GM18873 (cell line): ENCODE measurements around the gene NBAS.
A peak's percentile ranks its signal among the peaks of the same experiment; 100 is the strongest.
"Not testable (repeated sequence)": the region's sequence is repeated elsewhere in the genome, so short reads cannot be mapped to it uniquely, and the experiment has no call there.

Experiments
- ATAC-seq: cut with Tn5 transposase; IDR thresholded peaks from one replicate; pipeline ENCODE4 v1.9.1; 2021; ENCODE audit warnings: mild to moderate bottlenecking, moderate library complexity, moderate number of reproducible peaks; ENCODE audit not compliant: unreplicated experiment, low FRiP score

Gene NBAS

DNA sequence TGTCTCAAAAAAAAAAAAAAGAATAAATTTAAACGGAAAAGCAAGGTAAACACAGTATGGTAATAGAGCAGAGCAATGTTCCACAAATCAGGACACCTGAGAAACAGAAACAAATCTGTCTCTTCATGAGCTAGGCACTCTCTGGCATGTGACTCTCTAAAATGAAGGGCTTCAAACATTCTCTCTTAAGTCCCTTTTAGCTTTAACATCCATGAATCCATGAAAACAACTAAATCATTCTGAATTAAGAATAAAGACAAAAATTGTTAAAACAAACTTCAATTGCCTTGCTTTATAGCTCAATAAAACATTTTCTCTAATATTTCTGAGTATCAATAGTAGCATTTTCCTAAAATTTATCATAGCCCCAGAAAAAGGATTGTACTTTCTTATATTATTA, 132.1 kb downstream of the NBAS start:
- no peak for ATAC-seq

DNA sequence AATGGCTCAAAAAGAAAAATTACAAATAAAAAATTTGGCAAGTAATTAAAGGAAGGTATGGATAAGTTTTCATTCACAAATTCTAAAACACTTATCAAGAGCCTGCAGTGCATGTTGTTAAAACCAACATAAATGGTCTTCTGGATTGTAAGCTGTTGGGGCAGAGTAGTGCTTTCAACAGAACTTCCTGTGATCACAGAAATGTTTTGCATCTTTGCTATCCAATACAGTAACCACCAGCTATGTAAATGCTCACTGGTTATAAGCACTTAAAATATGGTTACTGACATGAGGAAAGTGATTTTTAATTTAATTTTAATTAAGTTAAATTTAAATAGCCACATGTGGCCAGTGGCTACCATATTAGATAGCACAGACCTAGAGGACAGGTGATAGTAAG, 133.1 kb downstream of the NBAS start:
- no peak for ATAC-seq

GRCh38 chr2:15426606-15427005, 134.5 kb downstream of the NBAS start:
- ATAC-seq, result no peak

DNA sequence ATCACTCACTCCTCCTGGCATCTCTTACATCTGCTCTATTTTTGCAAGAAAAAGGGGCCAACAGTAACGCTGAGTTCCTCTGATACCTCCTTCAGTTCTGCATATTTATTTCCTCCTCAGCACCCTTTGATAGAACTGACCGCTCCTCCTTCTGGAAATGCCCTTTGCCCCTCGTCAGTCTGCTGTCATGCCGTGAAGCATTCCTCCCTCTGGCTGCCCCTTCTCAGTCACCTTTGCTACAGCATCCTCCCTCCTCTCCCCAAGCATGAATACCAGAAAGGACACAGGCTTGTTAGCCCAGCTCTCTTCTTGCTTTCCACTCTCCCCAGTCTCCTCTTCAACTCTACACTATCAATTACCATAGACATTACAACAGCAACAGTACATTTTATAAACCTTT, 135.4 kb downstream of the NBAS start:
- no peak for ATAC-seq

DNA sequence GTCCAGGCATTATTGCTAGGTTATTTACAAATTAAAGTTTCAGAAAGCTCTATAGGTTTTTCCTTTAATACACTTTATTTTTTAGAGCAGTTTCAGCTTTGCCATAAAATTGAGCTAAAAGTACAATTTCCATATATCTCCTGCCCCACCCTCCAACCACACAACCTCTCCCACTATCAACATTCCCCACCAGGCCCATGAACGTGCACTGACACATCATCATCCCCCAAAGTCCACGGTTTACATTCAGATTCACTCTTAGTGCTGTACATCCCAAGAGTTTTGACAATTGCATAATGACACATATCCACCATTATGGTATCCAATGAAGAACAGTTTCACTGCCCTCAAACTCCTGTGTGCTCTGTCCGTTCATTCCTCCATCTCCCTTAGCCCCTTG, 139.4 kb downstream of the NBAS start:
- ATAC-seq, result no peak

DNA sequence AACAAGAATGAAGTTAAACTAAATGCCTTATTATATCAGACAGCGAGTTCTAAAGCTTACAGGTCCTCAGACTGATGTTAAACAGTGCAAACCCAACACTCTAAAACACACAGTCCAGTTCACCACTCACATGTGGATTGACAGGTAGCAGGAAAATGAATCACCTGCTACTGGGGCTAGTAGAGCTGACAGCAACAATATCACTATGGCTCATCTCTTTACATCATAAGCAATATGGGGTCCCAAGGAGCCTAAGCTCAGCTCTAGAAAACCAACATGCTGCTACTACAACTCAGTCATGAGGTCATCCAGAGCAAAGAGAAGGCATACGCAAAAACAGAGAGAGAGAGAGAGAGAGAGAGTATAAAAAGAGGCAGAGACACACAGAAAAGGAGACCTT, 145.4 kb downstream of the NBAS start:
- no peak for ATAC-seq

DNA sequence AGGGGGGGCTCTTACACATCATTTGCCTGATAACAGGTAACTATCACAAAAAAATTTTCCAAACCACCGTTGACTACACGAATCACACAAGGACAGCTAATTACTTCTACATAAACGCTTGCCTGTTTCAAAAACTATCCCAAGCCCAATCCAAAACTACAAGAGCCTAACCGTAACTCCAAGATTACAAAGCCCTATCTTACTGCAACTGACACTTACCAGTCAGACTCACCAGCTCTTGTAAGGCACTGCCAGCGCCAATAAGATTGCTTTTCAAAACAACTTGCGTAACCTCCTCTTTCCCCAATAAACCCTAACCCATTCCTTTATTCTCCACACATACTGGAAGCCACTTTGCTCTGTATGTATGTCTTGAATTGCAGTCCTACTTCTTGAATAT, 148.4 kb downstream of the NBAS start:
- no peak for ATAC-seq

DNA sequence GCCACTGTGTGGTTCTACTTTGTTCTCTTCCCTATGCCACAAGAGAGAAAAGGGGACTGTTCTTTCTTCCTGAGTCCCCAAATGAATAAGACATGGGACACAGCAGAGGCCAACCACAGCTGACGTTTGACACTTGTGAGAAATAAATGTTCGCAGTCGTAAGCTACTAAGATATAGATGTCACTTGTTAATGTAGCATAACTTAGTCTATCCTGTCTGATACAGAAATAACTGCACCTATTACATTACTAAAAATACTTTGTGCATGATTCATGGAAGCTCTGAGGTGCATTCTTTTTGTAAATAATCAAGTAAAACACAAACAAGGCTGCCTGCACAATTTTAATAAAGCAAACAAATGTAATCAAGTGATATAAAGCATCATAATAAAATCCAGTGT, 148.8 kb downstream of the NBAS start:
- ATAC-seq, result no peak

- ATAC-seq, result no peak
Observed at GRCh38 chr2:15410884-15411283, 150.2 kb downstream of the NBAS start.

DNA sequence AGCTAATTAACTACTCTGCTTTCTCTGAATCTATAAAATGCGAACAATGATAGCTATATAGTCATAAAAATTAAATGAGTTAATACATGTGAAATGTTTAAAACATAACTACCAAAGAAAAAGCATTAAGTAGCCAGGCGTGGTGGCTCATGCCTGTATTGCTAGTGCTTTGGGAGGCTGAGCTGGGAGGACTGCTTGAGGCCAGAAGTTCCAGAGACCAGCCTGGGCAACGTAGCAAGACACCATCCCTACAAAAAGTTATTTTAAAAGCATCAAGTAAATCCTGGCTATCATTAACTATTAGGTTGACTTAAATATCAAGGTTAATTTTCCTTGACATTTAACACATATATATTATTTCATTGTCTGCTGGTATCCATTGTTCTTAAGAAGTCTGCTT, 152.4 kb downstream of the NBAS start:
- ATAC-seq, result no peak

GRCh38 chr2:15407666-15408065, 153.5 kb downstream of the NBAS start:
- ATAC-seq, result no peak

DNA sequence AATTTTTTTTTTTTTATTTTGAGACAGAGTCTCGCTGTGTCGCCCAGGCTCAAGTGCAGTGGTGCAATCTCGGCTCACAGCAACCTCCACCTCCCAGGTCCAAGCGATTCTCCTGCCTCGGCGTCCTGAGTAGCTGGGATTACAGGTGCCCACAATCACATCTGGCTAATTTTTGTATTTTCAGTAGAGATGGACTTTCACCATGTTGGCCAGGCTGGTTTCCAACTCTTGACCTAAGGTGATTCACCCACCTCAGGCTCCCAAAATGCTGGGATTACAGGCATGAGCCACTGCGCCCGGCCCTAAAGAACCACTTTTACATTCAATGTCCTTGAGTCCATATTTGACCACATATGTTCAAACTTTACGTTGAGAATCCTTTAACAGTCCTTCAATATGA, 156.6 kb downstream of the NBAS start:
- not testable (repeated sequence) for ATAC-seq

DNA sequence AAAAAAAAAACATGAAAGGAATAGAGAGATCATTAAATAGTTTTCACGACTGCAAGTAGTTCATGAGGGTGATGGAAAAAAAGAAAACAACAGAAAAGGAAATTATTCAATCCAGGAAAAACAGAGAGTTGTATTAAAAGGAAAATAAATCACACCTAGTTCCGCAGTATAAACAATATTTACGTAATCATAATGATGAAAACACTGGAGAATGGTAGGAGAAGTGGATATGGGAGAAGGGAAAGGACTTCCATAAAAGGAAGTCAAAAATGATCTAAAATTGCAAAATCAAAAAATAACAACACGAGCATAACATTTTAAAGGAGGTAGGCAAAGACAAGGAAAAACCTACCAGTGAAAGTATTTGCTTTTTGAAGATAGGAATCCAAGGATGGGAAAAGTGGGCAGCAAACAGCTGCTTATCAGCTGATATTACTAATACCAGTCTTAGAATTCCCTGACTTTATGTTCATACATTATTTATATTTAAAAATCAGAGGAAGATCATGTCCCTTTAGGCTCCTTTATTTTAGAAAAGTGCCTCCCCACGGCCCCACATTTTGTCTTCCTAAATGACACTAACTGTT, 160.8 kb downstream of the NBAS start:
- ATAC-seq, result no peak

DNA sequence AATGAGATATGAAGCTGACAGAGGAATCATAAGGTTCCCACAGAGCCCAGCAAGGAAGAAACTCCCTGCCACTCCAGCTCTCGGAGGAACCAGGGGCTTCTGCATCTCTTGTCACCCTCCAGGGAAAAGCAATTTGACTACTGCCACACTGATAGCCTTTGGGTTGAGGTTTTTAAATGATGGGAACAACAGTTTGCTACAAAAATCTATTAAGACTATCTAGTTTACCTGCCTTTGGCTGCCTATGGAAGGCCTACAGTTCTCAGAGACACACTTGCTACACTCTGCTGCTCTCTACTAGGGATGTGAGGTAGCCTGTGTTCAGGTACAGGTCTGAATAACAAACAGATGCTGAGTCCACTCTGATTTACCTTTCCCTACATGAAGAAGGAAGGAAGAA, 161.9 kb downstream of the NBAS start:
- ATAC-seq, result no peak

GRCh38 chr2:15391751-15392150, 169.4 kb downstream of the NBAS start:
- no peak for ATAC-seq

- ATAC-seq, result no peak
Observed at GRCh38 chr2:15389895-15390294, 171.2 kb downstream of the NBAS start.

GRCh38 chr2:15389326-15389700, 171.8 kb downstream of the NBAS start:
- no peak for ATAC-seq

- no peak for ATAC-seq
Observed at GRCh38 chr2:15388406-15389325, 172.5 kb downstream of the NBAS start.

GRCh38 chr2:15385184-15385583, 175.9 kb downstream of the NBAS start:
- ATAC-seq, result no peak

GRCh38 chr2:15383695-15384350, 177.3 kb downstream of the NBAS start:
- no peak for ATAC-seq

DNA sequence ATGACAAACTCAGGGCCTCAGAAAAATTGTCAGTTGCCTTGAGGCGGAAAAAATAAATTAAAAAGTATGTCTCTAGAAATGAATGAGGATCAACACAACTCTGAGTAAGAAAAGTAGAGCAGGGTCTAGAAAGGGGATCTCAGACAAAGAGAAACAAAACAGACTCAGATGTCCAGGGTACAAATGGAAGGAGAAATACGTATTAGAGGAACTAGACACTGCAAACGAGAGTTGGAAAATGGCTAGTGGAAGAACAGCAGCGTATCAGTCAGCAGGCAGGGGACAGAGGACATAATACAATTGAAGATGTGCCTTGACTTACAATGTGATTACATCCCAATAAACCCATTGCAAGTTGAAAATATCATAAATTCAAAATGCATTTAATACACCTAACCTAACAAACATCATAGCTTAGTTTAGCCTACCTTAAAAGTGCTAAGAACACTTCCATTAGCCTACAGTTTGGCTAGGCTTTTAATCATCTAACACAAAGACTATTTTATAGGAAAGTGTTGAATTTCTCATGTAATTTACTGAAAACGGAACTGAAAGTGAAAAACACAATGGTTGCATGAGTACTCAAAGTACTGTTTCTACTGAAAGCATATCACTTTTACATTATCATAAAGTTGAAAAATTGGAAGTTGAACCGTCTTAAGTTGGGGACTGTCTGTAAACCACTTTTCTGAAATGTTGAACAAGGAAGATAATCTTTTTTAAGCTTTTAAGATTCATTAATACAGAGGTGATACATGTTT, 182.8 kb downstream of the NBAS start:
- peak; percentile 85 for ATAC-seq
